IMR-90 (cell line): Measurements from ENCODE around the gene PIGP. TPM values are rescaled to one million over a fixed set of nuclear protein-coding genes. Genes with fewer than 3 reads are reported as not detected.

ENCODE experiments used
- ATAC-seq: fragments of 200-7000 bp; cut with Tn5 transposase; 2 replicates; pipeline ENCODE4 v1.9.1; 2020; ENCODE audit warnings: low read depth, mild to moderate bottlenecking, moderate library complexity
- BruUV-seq: library from RNA; stranded (reverse); fragments of 400-500 nt; replicated peaks from 2 replicates; lab custom pipeline; 2021; lab: Mats Ljungman, UMichigan
- CTCF ChIA-PET: fragments of 300-600 bp; formaldehyde crosslinking; extraction: SDS; loops from one replicate; lab custom pipeline; 2021; ENCODE audit warnings: antibody characterized with exemption; lab: Yijun Ruan, JAX
- POLR2A ChIA-PET: fragments of 300-600 bp; sonication (Branson Sonifier 250); formaldehyde crosslinking; loops from one replicate; lab custom pipeline; 2022; ENCODE audit warnings: antibody characterized with exemption; ENCODE audit not compliant: unreplicated experiment; lab: Charles Lee
- DNase-seq: peaks from one replicate; pipeline ENCODE4 v3.0.0; 2013
- H2AFZ ChIP-seq: replicated peaks from 2 replicates; pipeline ENCODE3; 2013; ENCODE audit warnings: low read length, mild to moderate bottlenecking; ENCODE audit not compliant: poor library complexity
- H2AK5ac ChIP-seq: 2 replicates; pipeline ENCODE4 v1.6.1; 2013; ENCODE audit warnings: low read depth, low read length, inconsistent platforms
- H2AK9ac ChIP-seq: replicated peaks from 2 replicates; pipeline ENCODE3; 2013; ENCODE audit warnings: mild to moderate bottlenecking, low read depth, low read length, moderate library complexity; ENCODE audit not compliant: poor library complexity
- H2BK120ac ChIP-seq: 2 replicates; pipeline ENCODE4 v1.6.1; 2013; ENCODE audit warnings: low read depth, low read length, inconsistent platforms
- H2BK15ac ChIP-seq: 3 replicates; pipeline ENCODE4 v1.6.1; 2013; ENCODE audit warnings: low read depth, low read length, inconsistent platforms
- H2BK20ac ChIP-seq: 2 replicates; pipeline ENCODE4 v1.6.1; 2013; ENCODE audit warnings: low read depth, mild to moderate bottlenecking, inconsistent platforms, low read length, moderate library complexity
- H2BK5ac ChIP-seq: 2 replicates; pipeline ENCODE4 v1.6.1; 2013; ENCODE audit warnings: mild to moderate bottlenecking, low read depth, low read length, inconsistent platforms; ENCODE audit not compliant: poor library complexity, severe bottlenecking
- H3K14ac ChIP-seq: replicated peaks from 2 replicates; pipeline ENCODE4 v1.6.1; 2013; ENCODE audit warnings: low read depth, low read length, inconsistent platforms
- H3K18ac ChIP-seq: 2 replicates; pipeline ENCODE4 v1.6.1; 2013; ENCODE audit warnings: low read depth, low read length, control low read depth
- H3K23ac ChIP-seq: 2 replicates; pipeline ENCODE4 v1.6.1; 2013; ENCODE audit warnings: low read depth, low read length, inconsistent platforms
- H3K27ac ChIP-seq: 2 replicates; pipeline ENCODE4 v1.5.1; 2013; ENCODE audit warnings: mild to moderate bottlenecking, control low read depth, low read length; ENCODE audit not compliant: insufficient read depth
- H3K27me3 ChIP-seq: 2 replicates; pipeline ENCODE4 v1.6.1; 2013; ENCODE audit warnings: low read length; ENCODE audit not compliant: control insufficient read depth, insufficient read depth
- H3K36me3 ChIP-seq: 2 replicates; pipeline ENCODE4 v1.6.1; 2013; ENCODE audit warnings: low read length, mixed read lengths; ENCODE audit not compliant: control insufficient read depth, insufficient read depth
- H3K4ac ChIP-seq: 2 replicates; pipeline ENCODE4 v1.6.1; 2013; ENCODE audit warnings: low read depth, low read length, inconsistent platforms
- H3K4me1 ChIP-seq: 2 replicates; pipeline ENCODE4 v1.6.1; 2013; ENCODE audit warnings: low read length, mixed read lengths; ENCODE audit not compliant: control insufficient read depth, insufficient read depth
- H3K4me2 ChIP-seq: 2 replicates; pipeline ENCODE4 v1.6.1; 2013; ENCODE audit warnings: low read depth, mild to moderate bottlenecking, control low read depth, low read length, moderate library complexity
- H3K4me3 ChIP-seq: 2 replicates; pipeline ENCODE4 v1.5.1; 2013; ENCODE audit warnings: low read depth, mild to moderate bottlenecking, control low read depth, low read length, moderate library complexity; ENCODE audit not compliant: insufficient read depth
- H3K56ac ChIP-seq: 2 replicates; pipeline ENCODE4 v1.6.1; 2013; ENCODE audit warnings: low read length, inconsistent platforms; ENCODE audit not compliant: insufficient read depth; ENCODE audit errors: extremely low read depth
- H3K79me1 ChIP-seq, 2 experiments: 2 replicates each; pipeline ENCODE4 v1.6.1; 2013; ENCODE audit warnings: low read length in 2 of 2, inconsistent platforms in 1 of 2, low read depth in 1 of 2
- H3K9ac ChIP-seq: 2 replicates; pipeline ENCODE4 v1.6.1; 2013; ENCODE audit warnings: low read depth, low read length, control low read depth
- H3K9me1 ChIP-seq: 2 replicates; pipeline ENCODE4 v1.6.1; 2013; ENCODE audit warnings: low read length, inconsistent platforms; ENCODE audit not compliant: insufficient read depth
- H3K9me3 ChIP-seq: 2 replicates; pipeline ENCODE4 v1.6.1; 2013; ENCODE audit warnings: low read length; ENCODE audit not compliant: control insufficient read depth, insufficient read depth
- H4K20me1 ChIP-seq: 2 replicates; pipeline ENCODE4 v1.6.1; 2013; ENCODE audit warnings: low read length, inconsistent platforms; ENCODE audit not compliant: insufficient read depth
- H4K5ac ChIP-seq: 2 replicates; pipeline ENCODE4 v1.6.1; 2013; ENCODE audit warnings: mild to moderate bottlenecking, low read depth, low read length, control low read depth
- H4K8ac ChIP-seq, 2 experiments: 2 replicates each; pipeline ENCODE4 v1.6.1; 2013; ENCODE audit warnings: low read depth in 2 of 2, low read length in 2 of 2, control low read depth in 1 of 2, inconsistent platforms in 1 of 2
- H4K91ac ChIP-seq: 2 replicates; pipeline ENCODE4 v1.6.1; 2013; ENCODE audit warnings: low read depth, low read length, inconsistent platforms; ENCODE audit not compliant: insufficient read depth
- CEBPB ChIP-seq: IDR thresholded peaks from 2 replicates; pipeline ENCODE4 v1.6.1; 2012; ENCODE audit warnings: low read depth, low read length, improper control_type of control experiment
- FOS ChIP-seq: fragments of 150-350 bp; IDR thresholded peaks from 2 replicates; pipeline ENCODE4 v1.6.1; 2016; ENCODE audit warnings: low read depth, low read length
- MAZ ChIP-seq: IDR thresholded peaks from 2 replicates; pipeline ENCODE4 v1.6.1; 2012; ENCODE audit warnings: low read depth, mild to moderate bottlenecking, low read length, improper control_type of control experiment, moderate library complexity, borderline replicate concordance
- RCOR1 ChIP-seq: IDR thresholded peaks from 2 replicates; pipeline ENCODE4 v1.6.1; 2012; ENCODE audit warnings: mild to moderate bottlenecking, low read length, improper control_type of control experiment; ENCODE audit not compliant: insufficient replicate concordance
- whole genome bisulfite sequencing, 2 experiments: methylation state at CpG; one replicate each; pipeline versions ENCODE4 v1.1.5 to v1.1.7; 2013; ENCODE audit warnings: missing lambda C conversion rate in 2 of 2; ENCODE audit not compliant: insufficient read length in 1 of 2; ENCODE audit errors: extremely low coverage in 2 of 2; 5-methylcytosine and 5-hydroxymethylcytosine counted together
- dilution Hi-C: fragments of 300-500 bp; cut with HindIII; formaldehyde crosslinking; loops from one replicate; pipeline ENCODE4 v1.14.3; 2018; ENCODE audit warnings: low sequenced_read_pairs; ENCODE audit not compliant: unreplicated experiment
- in situ Hi-C: fragments of 300-500 bp; cut with MboI; formaldehyde crosslinking; loops from 3 replicates; pipeline ENCODE4 v1.14.3; 2019; ENCODE audit warnings: low sequenced_read_pairs, inconsistent platforms, mixed read lengths
- intact Hi-C: fragments of 100-400 bp; cut with micrococcal nuclease; formaldehyde crosslinking; loops from 2 replicates; pipeline ENCODE4 v1.10.0; 2022
- polyA plus RNA-seq, 3 experiments: library from polyadenylated mRNA; depleted of rRNA; stranded (reverse); fragments of >200 nt; gene quantifications; 2 replicates each; pipeline ENCODE4 v1.2.3, GENCODE V29; 2012; ENCODE audit warnings: low replicate concordance in 1 of 3
- total RNA-seq: library from RNA; depleted of rRNA; stranded (reverse); fragments of >200 nt; gene quantifications from 2 replicates; pipeline ENCODE4 v1.2.3, GENCODE V29; 2012
- TF ChIP-seq, protein P1 (sequence below): fragments of 150-350 bp; IDR thresholded peaks from 2 replicates; pipeline ENCODE4 v1.6.1; 2017; ENCODE audit warnings: mild to moderate bottlenecking, antibody characterized with exemption, low read length, low read depth

The PIGP gene
- total and polyA plus RNA-seq, 2 of the 4 experiments (the other 2 are of a cell fraction) = 4.1 to 15.4 TPM

DNA sequence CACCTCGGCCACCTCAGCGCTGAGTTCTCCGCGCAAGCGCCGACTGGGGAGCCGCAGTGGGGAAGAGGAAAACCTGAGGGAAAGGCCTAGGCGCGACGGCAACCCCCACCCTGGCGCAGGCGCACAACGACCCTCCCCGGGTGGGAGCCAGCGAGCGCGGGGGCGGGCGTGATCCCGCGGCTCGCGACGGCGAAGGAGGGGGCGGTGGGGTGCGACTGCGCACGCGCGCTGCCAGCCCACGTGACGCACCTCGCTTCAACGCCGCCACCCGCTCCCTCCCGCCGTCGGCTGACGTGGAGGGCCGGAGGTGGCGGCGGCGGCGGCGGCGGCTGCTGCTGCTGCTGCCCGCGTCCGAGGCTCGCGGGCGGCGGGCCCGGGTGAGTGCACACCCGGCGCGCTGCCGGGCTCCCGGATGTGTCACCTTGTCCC lies at the start of gene PIGP, which contains the start of gene TTC3 (continued):
- TF ChIP-seq, protein P1, sequence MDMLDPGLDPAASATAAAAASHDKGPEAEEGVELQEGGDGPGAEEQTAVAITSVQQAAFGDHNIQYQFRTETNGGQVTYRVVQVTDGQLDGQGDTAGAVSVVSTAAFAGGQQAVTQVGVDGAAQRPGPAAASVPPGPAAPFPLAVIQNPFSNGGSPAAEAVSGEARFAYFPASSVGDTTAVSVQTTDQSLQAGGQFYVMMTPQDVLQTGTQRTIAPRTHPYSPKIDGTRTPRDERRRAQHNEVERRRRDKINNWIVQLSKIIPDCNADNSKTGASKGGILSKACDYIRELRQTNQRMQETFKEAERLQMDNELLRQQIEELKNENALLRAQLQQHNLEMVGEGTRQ = peak; percentile 98

GRCh38 chr21:37119421-37120218 lies 46.7 kb upstream of the PIGP start:
- Histone ChIP-seq H2BK15ac (no peak overlapping the region), H3K9me1 (no peaks in the 10 kb centered on the region; the same call in 1 of the 2 replicates), H3K56ac (no peak overlapping the region), H2BK5ac (no peak overlapping the region), H3K4me3 (no peak overlapping the region), H2BK120ac (no peak overlapping the region), H3K14ac (no peak overlapping the region), H2BK20ac (no peak overlapping the region), H4K5ac (no peak overlapping the region; the same call in 1 of the 2 replicates), H2AK5ac (no peak overlapping the region), H4K20me1 (peaks cover 7% of the 10 kb centered on the region; the same call in 1 of the 2 replicates), H2AK9ac (no peak overlapping the region), H3K4me1 (0 out of 2 replicates have a peak, but pooled peaks cover 1% of the 10 kb centered on the region), H3K4me2 (no peak overlapping the region), H3K79me1 (peaks cover 7 to 27% of the 10 kb centered on the region in 2 experiments), H4K8ac (no peak overlapping the region), H2AFZ (no peak overlapping the region), H3K36me3 (peaks cover 13% of the 10 kb centered on the region), H3K27me3 (no peaks in the 10 kb centered on the region), H3K9ac (no peak overlapping the region), H3K4ac (no peak overlapping the region), H3K9me3 (no peaks in the 10 kb centered on the region), H3K18ac (no peak overlapping the region), H3K23ac (no peak overlapping the region), H4K91ac (no peak overlapping the region), H3K27ac (no peak overlapping the region)
- WGBS, 2 experiments = 86% methylated on average over 2 of the region's 6 CpGs; no CpG with 5 or more reads in 1 of the 2 experiments
- intact Hi-C loops = no loop called here
- DNase-seq (no peak), ATAC-seq (no peak; the same call in 1 of the 2 replicates)
- CTCF ChIA-PET = interaction anchor here (0.6 kb wide), 1 partner anchor 287 kb away, joined by 3 read pairs; no protein-coding TSS in a partner anchor
- POLR2A ChIA-PET = no interaction called here
- dilution Hi-C loops = no loop called here
- no TSS peak for BruUV-seq
- TF ChIP-seq RCOR1 (no peak), MAZ (no peak), CEBPB (no peak), FOS (no peak)
- in situ Hi-C loops = no loop called here
